ENCODE results near the gene AFAP1L1.
A peak's percentile ranks its signal among the peaks of the same experiment; 100 is the strongest.

Gene AFAP1L1

GRCh38 chr5:149364719-149365118, 93.1 kb downstream of the AFAP1L1 start:
- Histone ChIP-seq H3K9me3 (replicated peaks; ENCODE audit: insufficient read depth, low read length) (no peaks in the 10 kb centered on the region), H3K36me3 (replicated peaks; ENCODE audit: insufficient read depth, low read length) (no peaks in the 10 kb centered on the region), H3K4me2 (ENCODE audit: low read depth, low read length) (no peak overlapping the region), H3K9me2 (replicated peaks; ENCODE audit: insufficient read depth, low read length) (no peaks in the 10 kb centered on the region), H3K9ac (ENCODE audit: low read length) (no peak overlapping the region), H3K4me1 (ENCODE audit: low read length) (peaks cover 53% of the 10 kb centered on the region), H3K79me2 (ENCODE audit: low read length) (no peaks in the 10 kb centered on the region), H2AFZ (ENCODE audit: low read length) (no peak overlapping the region), H3K4me3 (ENCODE audit: low read length) (no peak overlapping the region), H3F3A (ENCODE audit: insufficient read depth, low read length) (peaks cover 20% of the 10 kb centered on the region), H4K20me1 (ENCODE audit: insufficient read depth, low read length) (no peaks in the 10 kb centered on the region), H3K27me3 (replicated peaks; ENCODE audit: insufficient read depth, low read length) (no peaks in the 10 kb centered on the region), H3K27ac (ENCODE audit: low read length) (no peak overlapping the region)
- no peak for DNase-seq
- TF ChIP-seq EZH2phosphoT487 (IDR thresholded peaks at IDR 0.05; ENCODE audit: low read length), result no peak

DNA sequence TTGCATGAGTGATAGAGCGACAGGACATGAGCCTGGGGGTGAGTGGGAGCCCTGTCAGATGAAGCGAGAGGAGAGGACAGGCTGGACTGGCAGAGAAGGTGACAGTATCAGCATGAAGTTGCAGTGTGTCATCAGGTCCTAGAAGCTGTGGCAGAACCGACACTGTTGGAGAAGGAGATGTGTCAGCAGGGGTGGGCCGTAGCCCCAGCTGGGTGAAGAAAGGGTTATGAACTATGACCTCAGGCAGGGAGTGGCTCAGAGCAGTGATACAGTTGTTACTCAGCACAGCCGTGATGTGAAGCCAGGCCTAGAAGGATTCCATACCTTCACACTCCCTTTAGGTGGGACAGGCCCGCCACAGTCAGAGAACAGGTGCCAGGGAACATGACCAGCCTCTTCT, 93.8 kb downstream of the AFAP1L1 start:
- Histone ChIP-seq H3K27me3 (replicated peaks; ENCODE audit: insufficient read depth, low read length) (no peaks in the 10 kb centered on the region), H3K27ac (ENCODE audit: low read length) (no peak overlapping the region), H3K4me1 (ENCODE audit: low read length) (peaks cover 46% of the 10 kb centered on the region), H3K9me2 (replicated peaks; ENCODE audit: insufficient read depth, low read length) (no peaks in the 10 kb centered on the region), H3K9me3 (replicated peaks; ENCODE audit: insufficient read depth, low read length) (no peaks in the 10 kb centered on the region), H3K79me2 (ENCODE audit: low read length) (no peaks in the 10 kb centered on the region), H3K36me3 (replicated peaks; ENCODE audit: insufficient read depth, low read length) (no peaks in the 10 kb centered on the region), H3K4me3 (ENCODE audit: low read length) (no peak overlapping the region), H4K20me1 (ENCODE audit: insufficient read depth, low read length) (no peaks in the 10 kb centered on the region), H3K4me2 (ENCODE audit: low read depth, low read length) (no peak overlapping the region), H3K9ac (ENCODE audit: low read length) (no peak overlapping the region), H2AFZ (ENCODE audit: low read length) (no peak overlapping the region), H3F3A (ENCODE audit: insufficient read depth, low read length) (peaks cover 19% of the 10 kb centered on the region)
- DNase-seq, result no peak
- TF ChIP-seq EZH2 (optimal IDR thresholded peaks at IDR 0.05; ENCODE audit: low read depth, low read length) (no peak), EZH2phosphoT487 (IDR thresholded peaks at IDR 0.05; ENCODE audit: low read length) (no peak), CTCF (IDR thresholded peaks at IDR 0.05; ENCODE audit: low read length) (no peak)

DNA sequence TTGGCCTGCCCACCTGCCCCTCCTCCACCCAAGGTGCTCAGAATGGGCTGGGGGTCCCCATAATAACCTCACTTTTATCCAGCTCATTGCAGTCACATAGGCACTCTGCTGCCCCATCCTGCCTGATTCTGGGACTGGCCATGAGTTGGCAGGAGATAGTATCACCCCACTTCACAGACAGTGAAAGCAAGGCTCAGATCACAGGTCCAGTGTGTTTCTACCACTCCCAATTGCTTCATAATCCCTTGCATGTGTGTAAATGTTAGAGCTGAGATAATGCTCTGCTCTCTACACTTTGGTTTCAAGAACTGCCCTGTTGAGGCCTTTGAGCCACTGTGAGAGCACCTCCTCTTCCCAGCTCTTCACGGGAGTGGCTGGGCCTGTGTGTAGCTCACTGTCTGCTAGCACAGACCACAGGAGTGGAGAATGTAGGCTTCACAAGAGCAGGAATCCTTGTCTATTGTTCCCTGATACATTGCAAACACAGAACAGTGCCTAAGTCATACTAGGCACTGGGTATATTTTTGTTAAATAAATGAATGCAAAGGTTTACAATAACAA, 94.6 kb downstream of the AFAP1L1 start:
- Histone ChIP-seq H3K79me2 (ENCODE audit: low read length) (no peaks in the 10 kb centered on the region), H3K4me2 (ENCODE audit: low read depth, low read length) (no peak overlapping the region), H3K9me2 (replicated peaks; ENCODE audit: insufficient read depth, low read length) (no peaks in the 10 kb centered on the region), H3K4me1 (ENCODE audit: low read length) (peaks cover 39% of the 10 kb centered on the region), H3K9ac (ENCODE audit: low read length) (no peak overlapping the region), H3K4me3 (ENCODE audit: low read length) (no peak overlapping the region), H2AFZ (ENCODE audit: low read length) (no peak overlapping the region), H3F3A (ENCODE audit: insufficient read depth, low read length) (peaks cover 11% of the 10 kb centered on the region), H3K27me3 (replicated peaks; ENCODE audit: insufficient read depth, low read length) (no peaks in the 10 kb centered on the region), H3K9me3 (replicated peaks; ENCODE audit: insufficient read depth, low read length) (no peaks in the 10 kb centered on the region), H4K20me1 (ENCODE audit: insufficient read depth, low read length) (no peaks in the 10 kb centered on the region), H3K27ac (ENCODE audit: low read length) (no peak overlapping the region), H3K36me3 (replicated peaks; ENCODE audit: insufficient read depth, low read length) (no peaks in the 10 kb centered on the region)
- TF ChIP-seq EZH2phosphoT487 (IDR thresholded peaks at IDR 0.05; ENCODE audit: low read length) (no peak), EZH2 (optimal IDR thresholded peaks at IDR 0.05; ENCODE audit: low read depth, low read length) (no peak), CTCF (IDR thresholded peaks at IDR 0.05; ENCODE audit: low read length) (no peak)
- DNase-seq, result no peak

DNA sequence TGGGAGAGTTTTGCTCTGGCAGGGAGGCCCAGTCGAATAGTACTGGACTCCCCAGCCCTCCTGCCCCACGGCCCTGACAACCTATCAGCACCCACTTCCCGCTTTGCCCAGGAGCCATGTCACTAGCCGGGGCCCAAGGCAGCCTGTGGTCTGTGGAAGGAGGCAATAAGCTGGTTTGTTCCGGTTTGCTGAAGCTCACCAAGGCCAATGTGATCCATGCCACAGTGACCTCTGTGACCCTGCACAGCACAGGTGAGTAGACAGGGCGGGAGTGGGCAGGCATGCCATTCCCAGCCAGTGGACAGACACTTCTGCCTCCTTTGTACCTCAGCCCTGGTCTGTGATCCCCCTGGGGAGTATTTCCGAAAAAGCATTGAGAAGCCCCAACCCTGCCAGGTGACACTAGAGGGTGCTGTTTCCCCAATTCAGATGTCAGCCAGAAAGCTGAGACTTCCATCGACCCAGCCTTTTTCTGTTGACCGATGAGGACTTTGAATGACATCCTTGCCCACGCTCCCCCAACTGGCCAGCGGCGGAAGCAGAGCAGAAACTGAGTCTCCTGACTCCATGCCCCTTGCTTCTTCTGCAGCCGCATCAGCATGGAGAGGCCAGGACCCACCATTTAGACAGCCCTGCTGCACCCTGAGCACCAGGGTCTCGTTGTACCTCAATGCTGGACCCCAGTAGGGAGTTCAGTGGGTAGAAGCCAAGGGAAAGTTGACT, 95.8 kb downstream of the AFAP1L1 start:
- H3K9me3 ChIP-seq (replicated peaks; ENCODE audit: insufficient read depth, low read length), result no peaks in the 10 kb centered on the region
- peaks cover 2% of the 10 kb centered on the region for H3F3A ChIP-seq (ENCODE audit: insufficient read depth, low read length)
- no peaks in the 10 kb centered on the region for H3K36me3 ChIP-seq (replicated peaks; ENCODE audit: insufficient read depth, low read length)
- DNase-seq, result peak; percentile 71
- H3K4me3 ChIP-seq (ENCODE audit: low read length), result no peak overlapping the region
- H3K4me1 ChIP-seq (ENCODE audit: low read length), result peaks cover 31% of the 10 kb centered on the region
- H2AFZ ChIP-seq (ENCODE audit: low read length), result peak overlapping the region; percentile 65
- peak overlapping the region; percentile 36; the same call in 1 of the 2 replicates for H3K27ac ChIP-seq (ENCODE audit: low read length)
- no peaks in the 10 kb centered on the region for H3K9me2 ChIP-seq (replicated peaks; ENCODE audit: insufficient read depth, low read length)
- TF ChIP-seq CTCF (IDR thresholded peaks at IDR 0.05; ENCODE audit: low read length) (peak; percentile 90), EZH2 (optimal IDR thresholded peaks at IDR 0.05; ENCODE audit: low read depth, low read length) (no peak), EZH2phosphoT487 (IDR thresholded peaks at IDR 0.05; ENCODE audit: low read length) (no peak)
- H3K9ac ChIP-seq (ENCODE audit: low read length), result peak overlapping the region; percentile 20; the same call in 1 of the 2 replicates
- no peaks in the 10 kb centered on the region for H3K27me3 ChIP-seq (replicated peaks; ENCODE audit: insufficient read depth, low read length)
- no peaks in the 10 kb centered on the region for H4K20me1 ChIP-seq (ENCODE audit: insufficient read depth, low read length)
- H3K79me2 ChIP-seq (ENCODE audit: low read length), result no peaks in the 10 kb centered on the region
- H3K4me2 ChIP-seq (ENCODE audit: low read depth, low read length), result peak overlapping the region; percentile 66
